OCI-LY3 (cell line): Measurements from ENCODE around the gene CCDC154.

Experiments used
- H2AFZ ChIP-seq: fragments of 200-600, 300-600 bp; shearing (Covaris generic); 2 replicates; pipeline ENCODE4 v1.6.0; 2014; ENCODE audit warnings: antibody characterized with exemption, low read depth, low read length
- H3K27ac ChIP-seq: fragments of 200-600, 300-600 bp; sonication (generic); 2 replicates; pipeline ENCODE4 v1.5.1; 2014; ENCODE audit warnings: mild to moderate bottlenecking, low read length, moderate library complexity, mixed read lengths
- H3K27me3 ChIP-seq: fragments of 200-600, 300-600 bp; sonication (generic); 2 replicates; pipeline ENCODE4 v1.6.1; 2014; ENCODE audit warnings: low read depth, low read length, mixed read lengths
- H3K36me3 ChIP-seq: fragments of 200-600, 300-600 bp; sonication (generic); replicated peaks from 2 replicates; pipeline ENCODE3; 2014; ENCODE audit warnings: low read depth, low read length, mixed read lengths
- H3K4me1 ChIP-seq: fragments of 300-600, 200-600 bp; sonication (generic); 2 replicates; pipeline ENCODE4 v1.6.1; 2014; ENCODE audit warnings: low read length, mixed read lengths
- H3K4me2 ChIP-seq: fragments of 200-600, 300-600 bp; sonication (generic); 2 replicates; pipeline ENCODE4 v1.6.1; 2014; ENCODE audit warnings: low read length, mixed read lengths
- H3K4me3 ChIP-seq: fragments of 300-600, 200-600 bp; sonication (generic); 2 replicates; pipeline ENCODE4 v1.5.1; 2014; ENCODE audit warnings: antibody characterized with exemption, mild to moderate bottlenecking, low read length, moderate library complexity
- H3K79me2 ChIP-seq: fragments of 300-600, 200-600 bp; shearing (Covaris generic); 2 replicates; pipeline ENCODE4 v1.6.1; 2014; ENCODE audit warnings: mild to moderate bottlenecking, low read length, mixed read lengths
- H3K9ac ChIP-seq: fragments of 300-600, 200-600 bp; shearing (Covaris generic); 2 replicates; pipeline ENCODE4 v1.6.0; 2014; ENCODE audit warnings: mild to moderate bottlenecking, low read length, moderate library complexity
- H3K9me3 ChIP-seq: fragments of 200-600, 300-600 bp; shearing (Covaris generic); 2 replicates; pipeline ENCODE4 v1.6.1; 2014; ENCODE audit warnings: low read length, mixed read lengths; ENCODE audit not compliant: insufficient read depth
- H4K20me1 ChIP-seq: fragments of 200-600, 300-600 bp; sonication (generic); 2 replicates; pipeline ENCODE4 v1.6.1; 2016; ENCODE audit warnings: low read length, mixed read lengths; ENCODE audit not compliant: insufficient read depth
- CTCF ChIP-seq: fragments of 200-600, 300-600 bp; sonication (generic); IDR thresholded peaks from 2 replicates; pipeline ENCODE4 v1.5.1; 2014; ENCODE audit warnings: antibody characterized with exemption, low read length, low read depth
- EZH2phosphoT487 ChIP-seq: fragments of 200-600 bp; shearing (Covaris generic); IDR thresholded peaks from 2 replicates; pipeline ENCODE4 v1.6.1; 2018; ENCODE audit warnings: antibody characterized with exemption, mixed run types, low read depth

The CCDC154 gene

DNA sequence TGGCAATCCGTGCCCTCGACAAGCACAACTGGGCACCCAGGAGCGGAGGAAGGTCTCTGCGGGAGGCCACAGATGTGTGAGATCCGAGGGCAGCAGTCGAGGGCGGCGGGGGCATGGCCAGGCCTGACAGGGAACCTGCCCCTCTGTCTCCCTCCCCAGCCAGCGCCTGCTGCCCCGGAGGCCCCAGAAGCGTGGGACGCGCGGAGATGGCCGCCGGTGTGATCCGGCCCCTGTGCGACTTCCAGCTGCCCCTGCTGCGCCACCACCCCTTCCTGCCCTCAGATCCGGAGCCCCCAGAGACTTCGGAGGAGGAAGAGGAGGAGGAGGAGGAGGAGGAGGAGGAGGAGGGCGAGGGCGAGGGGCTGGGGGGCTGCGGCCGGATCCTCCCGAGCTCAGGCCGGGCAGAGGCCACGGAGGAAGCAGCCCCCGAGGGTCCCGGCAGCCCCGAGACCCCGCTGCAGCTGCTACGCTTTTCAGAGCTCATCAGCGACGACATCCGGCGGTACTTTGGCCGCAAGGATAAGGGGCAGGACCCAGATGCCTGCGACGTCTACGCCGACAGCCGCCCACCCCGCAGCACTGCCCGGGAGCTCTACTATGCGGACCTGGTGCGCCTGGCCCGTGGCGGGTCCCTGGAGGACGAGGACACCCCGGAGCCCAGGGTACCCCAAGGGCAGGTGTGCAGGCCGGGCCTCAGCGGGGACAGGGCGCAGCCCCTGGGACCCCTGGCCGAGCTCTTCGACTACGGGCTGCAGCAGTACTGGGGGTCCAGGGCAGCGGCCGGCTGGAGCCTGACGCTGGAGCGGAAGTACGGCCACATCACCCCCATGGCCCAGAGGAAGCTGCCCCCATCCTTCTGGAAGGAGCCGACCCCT, 11.7 kb downstream of the CCDC154 start:
- TF ChIP-seq CTCF = no peak
- no peak for TF ChIP-seq EZH2phosphoT487
- Histone ChIP-seq H3K79me2 (no peaks in the 10 kb centered on the region), H3K27ac (no peak overlapping the region), H3K36me3 (no peaks in the 10 kb centered on the region), H3K4me2 (no peak overlapping the region), H3K9ac (no peak overlapping the region), H3K4me3 (no peak overlapping the region), H4K20me1 (no peaks in the 10 kb centered on the region), H3K27me3 (peaks cover 5% of the 10 kb centered on the region; the same call in 1 of the 2 replicates), H2AFZ (no peak overlapping the region), H3K4me1 (no peaks in the 10 kb centered on the region), H3K9me3 (no peaks in the 10 kb centered on the region)

DNA sequence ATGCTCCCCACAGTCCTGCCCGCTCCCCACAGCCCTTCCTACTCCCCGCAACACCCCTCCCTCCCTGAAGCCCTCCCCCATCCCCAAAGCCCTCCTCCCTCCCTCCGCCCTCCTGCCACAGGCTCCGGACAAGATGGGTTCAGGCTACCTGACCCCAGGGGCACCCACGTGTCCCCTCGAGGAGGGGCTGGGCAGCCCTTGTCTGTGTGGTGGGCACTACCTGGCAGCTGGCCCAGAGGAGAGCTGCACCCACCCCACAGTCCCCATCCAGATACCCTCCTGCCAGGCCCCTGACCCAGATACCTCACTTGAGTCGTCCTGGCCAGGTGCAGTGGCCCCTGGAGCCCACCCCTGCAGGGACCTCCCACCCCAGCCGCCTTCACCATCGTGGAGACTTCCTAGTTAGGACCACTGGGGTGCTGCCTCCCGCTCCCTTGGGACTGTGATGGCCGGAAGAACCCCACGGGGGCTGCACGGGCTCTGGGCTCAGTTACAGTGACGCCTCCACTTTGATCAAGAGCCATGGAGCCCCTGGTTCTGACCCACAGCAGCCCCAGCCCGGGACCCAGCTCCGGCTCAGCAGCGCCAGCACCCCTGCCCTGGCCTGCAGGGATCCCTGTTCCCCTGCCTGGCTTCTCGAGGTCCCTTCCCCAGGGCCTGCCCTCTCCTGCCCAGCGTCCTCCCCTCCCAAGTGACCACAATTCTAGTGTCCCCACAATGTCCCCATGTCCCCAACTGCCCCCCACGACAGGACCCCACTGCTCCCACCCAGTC, 12.7 kb downstream of the CCDC154 start:
- Histone ChIP-seq H4K20me1 (no peaks in the 10 kb centered on the region), H3K79me2 (no peaks in the 10 kb centered on the region), H2AFZ (no peak overlapping the region), H3K4me1 (no peaks in the 10 kb centered on the region), H3K9ac (no peak overlapping the region), H3K27ac (no peak overlapping the region), H3K27me3 (peaks cover 5% of the 10 kb centered on the region; the same call in 1 of the 2 replicates), H3K4me3 (no peak overlapping the region), H3K4me2 (no peak overlapping the region), H3K9me3 (no peaks in the 10 kb centered on the region), H3K36me3 (no peaks in the 10 kb centered on the region)
- TF ChIP-seq EZH2phosphoT487 = no peak
- no peak for TF ChIP-seq CTCF

DNA sequence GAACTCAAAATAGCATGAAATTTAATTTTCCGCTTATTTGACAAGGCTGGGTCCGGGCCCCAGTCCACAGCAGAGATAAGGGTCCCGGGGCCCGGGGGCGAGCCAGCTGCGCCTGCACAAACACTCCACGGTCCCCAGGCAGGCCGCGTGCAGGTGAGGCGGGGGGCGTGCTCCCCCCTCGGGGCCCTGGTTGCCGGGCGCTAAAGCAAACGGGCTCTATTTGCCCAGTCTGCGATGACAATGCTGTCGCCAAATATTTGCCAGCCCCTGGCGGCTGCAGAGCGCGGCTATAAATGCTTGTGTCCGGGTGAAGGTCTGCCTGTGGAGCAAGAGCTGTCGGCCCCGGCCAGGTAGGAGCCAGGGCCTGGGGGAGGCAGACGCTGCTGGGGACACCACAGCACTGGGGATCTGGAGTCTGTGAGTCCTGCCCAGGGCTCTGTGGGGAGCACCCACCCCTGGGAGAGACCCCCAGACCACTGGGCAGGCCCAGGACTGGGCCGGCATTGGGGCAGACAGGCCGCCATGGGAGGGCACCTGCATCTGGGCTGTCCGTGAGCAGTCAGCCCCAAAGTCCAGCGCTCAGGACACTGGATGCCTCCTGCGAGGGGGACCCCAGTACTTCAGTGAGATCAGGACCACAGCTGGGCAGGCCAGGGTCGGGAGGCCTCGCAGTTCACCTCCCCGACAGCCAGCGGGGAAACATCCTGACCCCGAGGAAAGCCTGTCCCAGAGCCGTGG, 13.4 kb downstream of the CCDC154 start, which contains the start of gene PERCC1:
Gene PERCC1, plus strand, starts transcription at position 320 of the 738 bp plus-strand sequence. CDS start 1,516 bp downstream, outside the sequence.
- Histone ChIP-seq H4K20me1 (no peaks in the 10 kb centered on the region), H3K4me1 (no peaks in the 10 kb centered on the region), H3K27me3 (peaks cover 5% of the 10 kb centered on the region; the same call in 1 of the 2 replicates), H3K9me3 (no peaks in the 10 kb centered on the region), H3K4me3 (no peak within 1 kb of the TSS), H3K9ac (no peak within 1 kb of the TSS), H3K79me2 (no peaks in the 10 kb centered on the region), H2AFZ (peak within 1 kb of the TSS; percentile 21; the same call in 1 of the 2 replicates), H3K36me3 (no peaks in the 10 kb centered on the region), H3K4me2 (peak within 1 kb of the TSS; percentile 9; the same call in 1 of the 2 replicates), H3K27ac (no peak within 1 kb of the TSS)
- no peak for TF ChIP-seq CTCF
- no peak for TF ChIP-seq EZH2phosphoT487
